GM21515 (cell line): ENCODE data around the gene NOXA1.
A peak's percentile ranks its signal among the peaks of the same experiment; 100 is the strongest.
"Not testable (repeated sequence)": the region's sequence is repeated elsewhere in the genome, so short reads cannot be mapped to it uniquely, and the experiment has no call there.

ENCODE experiments used
- ATAC-seq: cut with Tn5 transposase; IDR thresholded peaks from one replicate; pipeline ENCODE4 v1.9.1; 2021; ENCODE audit not compliant: unreplicated experiment

Gene NOXA1

DNA sequence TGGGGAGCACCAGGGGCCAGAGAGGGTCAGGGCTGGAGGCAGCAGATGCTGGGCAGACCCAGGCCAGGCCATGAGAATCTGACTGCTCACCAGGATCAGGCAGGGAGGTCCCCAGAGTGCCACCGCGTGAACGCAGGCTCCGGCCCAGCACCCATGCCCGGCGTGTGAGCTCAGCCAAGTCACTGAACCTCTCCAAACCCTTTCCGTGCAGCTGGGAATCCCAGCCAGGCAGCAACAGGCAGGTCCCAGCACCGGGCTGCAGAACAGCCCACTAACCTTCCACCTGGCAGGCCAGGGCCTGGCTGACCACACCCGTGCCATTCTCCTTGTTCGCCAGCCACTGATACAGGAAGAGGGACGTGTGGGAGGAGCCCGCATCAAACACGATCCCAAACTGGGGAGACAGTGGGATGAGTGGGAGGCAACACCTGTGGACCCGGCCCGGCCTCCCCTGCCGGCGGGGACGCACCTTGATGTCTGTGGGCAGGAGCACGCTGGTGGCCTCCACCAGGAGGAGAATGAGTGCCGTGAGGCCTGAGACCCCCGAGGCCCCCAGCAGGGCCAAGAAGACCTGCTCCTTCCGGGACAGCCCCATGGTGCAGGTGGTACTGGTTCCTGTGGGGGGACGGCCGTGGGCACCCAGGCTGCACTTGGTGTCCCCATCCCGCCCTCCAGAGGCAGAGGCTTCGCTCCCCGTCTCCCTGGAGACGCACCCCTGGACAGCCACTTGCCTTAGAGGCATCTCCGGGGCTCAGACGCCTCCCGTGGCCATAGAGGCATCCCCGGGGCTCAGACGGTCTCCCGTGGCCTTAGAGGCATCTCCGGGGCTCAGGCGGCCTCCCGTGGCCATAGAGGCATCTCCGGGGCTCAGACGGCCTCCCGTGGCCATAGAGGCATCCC is 14.7 kb downstream of the NOXA1 start:
- no peak for ATAC-seq

DNA sequence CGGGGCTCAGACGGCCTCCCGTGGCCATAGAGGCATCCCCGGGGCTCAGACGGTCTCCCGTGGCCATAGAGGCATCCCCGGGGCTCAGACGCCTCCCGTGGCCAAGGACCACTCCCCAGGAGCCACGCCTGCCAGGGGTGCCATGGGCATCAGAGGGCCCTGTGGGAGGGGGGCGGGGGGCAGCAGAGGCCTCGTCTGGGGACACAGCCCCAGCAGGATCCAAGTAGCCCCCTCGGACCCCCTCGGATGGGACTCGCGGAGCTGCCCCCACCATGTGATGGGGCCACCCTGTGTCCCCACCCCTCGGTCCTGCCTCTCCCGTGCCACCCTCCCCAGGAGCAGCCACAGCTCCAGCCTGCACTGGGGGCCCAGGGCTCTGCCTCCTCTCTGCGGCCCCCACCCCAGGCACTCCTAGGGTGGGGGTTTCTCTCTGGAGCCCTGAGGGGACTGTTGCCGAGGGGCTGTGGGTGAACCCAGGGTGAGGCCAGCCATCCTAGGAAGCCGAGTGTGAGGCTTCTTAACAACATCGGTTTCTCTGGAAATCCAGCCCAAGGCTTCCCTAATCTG is 15.5 kb downstream of the NOXA1 start:
- ATAC-seq = no peak

DNA sequence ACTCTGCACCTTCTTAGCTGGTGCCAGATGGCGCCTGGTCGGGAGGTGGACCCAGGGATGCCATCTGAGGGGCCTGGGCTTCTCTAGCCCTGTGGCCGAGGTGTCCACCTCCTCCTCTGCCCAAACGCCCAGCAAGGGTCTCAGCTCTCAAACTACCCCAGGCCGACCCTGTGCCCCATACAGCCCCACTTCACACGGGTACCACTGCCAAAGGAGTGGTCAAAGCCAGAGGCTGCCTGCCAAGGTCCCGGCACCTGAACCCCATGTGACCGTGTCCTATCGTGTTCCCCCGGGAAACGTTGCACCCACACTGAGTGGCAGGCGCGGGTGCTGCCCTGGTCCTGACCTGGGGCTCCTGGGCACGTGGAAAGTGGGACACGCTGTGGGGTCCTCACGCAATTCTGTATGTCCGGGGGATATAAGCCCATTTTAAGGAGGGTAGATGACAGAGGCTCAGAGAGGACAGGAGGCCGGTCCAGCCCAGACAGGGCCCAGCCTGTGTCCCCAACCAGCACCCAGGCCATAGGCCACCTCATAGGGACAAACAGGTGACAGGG is 16.0 kb downstream of the NOXA1 start:
- ATAC-seq = no peak

- ATAC-seq = no peak
Measured at GRCh38 chr9:137441289-137441934, 18.2 kb downstream of the NOXA1 start, which contains the start of gene ENTPD8. Gene ENTPD8, minus strand, starts transcription at chr9:137441357. Its CDS starts 3,072 bp downstream, at chr9:137438285.

- no peak for ATAC-seq
Measured at GRCh38 chr9:137441935-137442321, 18.7 kb downstream of the NOXA1 start.

GRCh38 chr9:137444106-137444790 is 21.1 kb downstream of the NOXA1 start:
- no peak for ATAC-seq

DNA sequence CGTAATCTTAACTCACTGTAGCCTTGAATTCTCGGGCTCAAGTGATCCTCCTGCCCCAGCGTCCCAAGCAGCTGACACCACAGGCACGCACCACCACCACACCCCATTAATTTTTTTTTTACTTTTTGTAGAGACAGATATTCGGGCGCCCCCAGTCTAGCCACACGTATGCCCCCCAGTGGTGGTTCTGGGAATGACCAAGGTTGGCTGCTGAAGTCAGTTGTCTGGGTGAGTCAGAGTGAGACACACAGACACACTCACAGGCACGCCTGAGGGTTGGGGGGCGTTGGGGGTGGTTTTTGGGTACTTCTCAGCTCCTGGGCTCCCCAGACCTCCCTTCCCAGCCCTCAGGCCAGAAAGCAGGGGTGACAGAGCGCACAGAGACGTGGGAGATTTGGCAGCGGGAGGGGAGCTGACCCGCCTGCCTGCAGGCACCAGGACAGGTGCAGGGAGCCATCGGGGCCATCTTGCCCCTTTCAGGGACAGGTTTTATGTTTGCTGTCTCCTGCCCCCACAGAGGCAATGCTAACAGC is 22.1 kb downstream of the NOXA1 start:
- peak; percentile 51 for ATAC-seq

DNA sequence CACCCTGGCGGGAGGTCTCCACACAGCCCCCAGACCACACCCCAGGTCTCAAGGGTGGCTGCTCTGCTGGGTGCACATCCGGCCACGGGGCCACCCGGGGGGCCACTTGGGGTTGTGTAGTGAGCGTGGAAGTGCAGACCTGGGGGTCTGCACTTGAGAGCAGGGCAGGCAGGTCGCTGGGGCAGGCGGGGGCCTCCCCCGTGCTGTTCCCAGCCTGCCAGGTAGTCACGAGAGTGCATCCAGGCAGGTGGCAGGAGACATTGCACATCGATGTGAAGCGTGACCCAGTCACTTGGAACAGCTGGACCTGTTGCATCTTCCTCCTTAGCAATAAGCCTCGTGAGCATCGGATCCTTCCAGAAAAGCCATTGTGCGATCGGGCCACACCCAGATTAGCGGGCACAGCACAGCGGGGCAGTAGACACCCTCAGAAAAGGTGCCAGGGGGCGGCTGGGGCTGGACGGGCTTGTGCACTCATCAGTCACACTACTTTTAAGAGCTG is 22.8 kb downstream of the NOXA1 start:
- no peak for ATAC-seq

DNA sequence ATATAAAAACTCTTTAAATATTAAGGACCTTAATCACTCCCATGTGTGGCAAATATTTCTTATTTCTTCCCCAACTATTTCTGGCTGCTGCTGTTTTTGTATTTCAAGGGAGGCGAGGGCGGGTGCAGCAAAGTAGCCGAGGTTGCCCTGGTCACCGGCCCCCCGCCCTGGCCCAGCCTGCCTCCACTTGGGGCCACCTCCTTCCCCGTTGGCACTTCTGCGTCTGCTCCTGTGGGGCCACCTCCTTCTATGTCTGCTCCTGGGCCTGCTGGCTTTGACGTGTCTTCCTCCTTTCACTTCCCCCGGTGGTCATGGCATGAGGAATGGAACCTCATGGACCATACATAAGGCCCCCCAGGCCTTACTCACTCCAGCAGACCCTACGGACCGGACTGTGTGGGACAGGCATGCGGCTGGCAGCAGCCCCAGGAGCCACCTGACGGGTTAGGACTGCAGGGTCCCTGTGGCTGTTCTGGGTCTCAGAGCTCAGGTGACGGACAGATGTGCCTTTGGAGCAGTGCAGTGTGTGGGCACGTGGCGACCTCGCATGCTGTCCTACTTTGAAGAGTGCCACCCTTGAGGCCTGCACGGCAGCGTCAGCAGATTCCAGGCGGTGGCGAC is 23.8 kb downstream of the NOXA1 start:
- ATAC-seq = no peak

DNA sequence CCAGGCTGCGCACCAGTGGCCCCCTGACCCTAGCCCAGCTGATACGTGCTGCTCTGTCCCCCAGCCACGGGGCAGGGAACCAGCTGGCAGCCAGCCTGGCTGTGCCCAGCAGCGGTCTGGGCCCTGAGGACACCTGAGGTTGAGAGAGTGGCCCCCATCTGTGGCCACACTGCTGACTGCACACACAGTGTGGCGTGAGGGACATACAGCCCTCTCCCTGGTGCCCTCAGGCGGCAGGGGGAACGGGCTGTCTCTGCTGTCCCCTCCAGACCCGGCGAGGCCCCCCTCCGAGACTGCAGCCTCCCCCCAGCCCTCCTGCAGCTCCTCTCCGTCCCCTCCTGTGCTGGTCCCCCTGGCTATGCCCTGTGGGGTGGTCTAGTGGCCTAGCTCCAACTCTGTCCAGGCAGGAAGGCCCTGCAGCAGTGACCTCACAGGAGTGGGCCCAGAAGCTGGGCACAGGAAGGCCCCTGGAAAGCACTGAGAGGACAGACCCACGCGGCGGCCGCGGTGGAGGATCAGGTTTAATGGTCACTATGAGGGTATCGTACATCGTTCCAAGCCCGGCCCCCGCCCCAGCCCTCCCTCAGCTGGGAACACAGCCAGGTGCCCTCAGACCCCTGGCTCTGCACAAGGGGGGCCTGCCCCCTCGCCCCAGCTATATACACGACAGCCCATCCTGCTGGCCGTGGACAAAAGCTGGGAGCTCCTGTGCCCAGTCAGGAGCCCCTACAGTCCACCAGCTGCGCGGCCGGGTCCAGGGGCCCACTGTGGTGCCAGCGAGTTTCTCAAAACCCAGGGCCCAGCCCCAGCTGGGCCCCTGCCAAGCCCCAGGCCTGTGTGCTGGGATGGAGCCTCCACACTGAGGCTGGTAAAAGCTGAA is 24.8 kb downstream of the NOXA1 start:
- ATAC-seq = no peak

DNA sequence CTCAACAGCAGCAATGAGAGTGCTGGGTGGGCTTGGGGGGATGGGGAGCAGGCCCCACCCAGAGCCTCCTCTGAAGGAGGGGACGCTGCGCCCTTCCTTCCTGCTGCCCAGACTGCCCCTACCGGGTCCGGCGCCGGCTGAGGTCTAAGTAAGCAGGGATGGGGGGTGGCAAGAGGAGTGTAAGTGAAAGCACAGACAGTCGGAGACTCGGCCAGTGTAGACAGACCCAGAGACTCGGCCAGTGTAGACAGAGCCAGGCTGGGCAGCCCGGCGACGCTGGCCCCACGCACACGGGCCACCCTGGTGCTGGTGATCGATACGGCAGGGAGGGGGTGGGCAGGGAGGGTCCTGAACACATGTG is 25.4 kb downstream of the NOXA1 start:
- no peak for ATAC-seq

DNA sequence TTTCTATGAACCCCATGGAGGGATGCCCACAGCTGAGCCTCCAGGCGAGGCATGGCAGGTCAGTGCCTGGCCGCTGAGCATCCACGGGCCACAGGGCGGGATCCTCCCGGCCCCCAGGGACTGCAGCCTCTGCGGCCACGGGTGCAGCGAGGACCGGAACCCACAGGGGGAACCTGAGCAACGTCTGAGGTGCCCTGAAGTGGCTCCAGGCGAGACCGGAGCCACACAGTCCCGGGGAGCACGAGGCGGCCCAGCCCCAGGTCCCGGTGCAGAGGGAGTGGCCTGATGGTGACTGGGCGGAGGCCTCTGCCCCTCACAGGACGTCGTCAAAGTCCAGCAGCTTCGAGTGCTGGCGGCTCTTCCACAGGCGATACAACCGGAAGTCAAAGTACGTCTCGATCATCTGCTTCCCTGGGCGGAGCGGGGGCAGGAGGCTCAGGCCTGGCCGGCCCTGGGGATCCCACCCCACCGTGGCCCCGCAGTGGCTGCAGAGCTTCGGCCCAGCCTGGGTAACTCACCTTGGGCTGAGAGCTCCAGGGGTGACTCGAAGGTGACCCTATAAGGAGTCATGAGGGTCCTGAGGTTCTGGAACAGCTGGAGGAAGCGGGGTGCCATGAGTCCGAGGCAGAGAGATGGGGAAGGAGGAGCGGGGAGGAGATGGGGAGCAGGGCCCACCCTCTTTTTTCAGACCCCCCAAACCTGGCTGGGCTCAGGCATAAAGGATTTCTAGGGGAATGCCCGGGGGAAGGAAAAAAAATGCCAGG is 26.1 kb downstream of the NOXA1 start:
- ATAC-seq = no peak

- no peak for ATAC-seq
Measured at GRCh38 chr9:137449931-137450538, 26.8 kb downstream of the NOXA1 start.

DNA sequence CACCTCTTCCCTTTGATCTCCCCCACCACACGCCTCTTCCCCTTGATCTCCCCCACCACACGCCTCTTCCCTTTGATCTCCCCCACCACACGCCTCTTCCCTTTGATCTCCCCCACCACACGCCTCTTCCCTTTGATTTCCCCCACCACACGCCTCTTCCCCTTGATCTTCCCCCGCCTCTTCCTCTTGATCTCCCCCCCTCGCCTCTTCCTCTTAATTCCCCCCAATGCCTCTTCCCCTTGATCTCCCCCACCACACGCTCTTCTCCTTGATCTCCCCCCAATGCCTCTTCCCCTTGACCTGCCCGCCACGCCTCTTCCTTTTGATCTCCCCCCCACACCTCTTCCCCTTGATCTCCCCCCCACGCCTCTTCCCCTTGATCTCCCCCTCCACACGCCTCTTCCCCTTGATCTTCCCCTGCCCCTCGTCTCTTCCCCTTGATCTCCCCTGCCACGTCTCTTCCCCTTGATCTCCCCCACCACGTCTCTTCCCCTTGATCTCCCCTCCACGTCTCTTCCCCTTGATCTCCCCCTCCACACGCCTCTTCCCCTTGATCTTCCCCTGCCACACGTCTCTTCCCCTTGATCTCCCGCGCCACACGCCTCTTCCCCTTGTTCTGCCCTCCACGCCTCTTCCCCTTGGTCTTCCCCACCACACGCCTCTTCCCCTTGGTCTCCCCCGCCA is 27.5 kb downstream of the NOXA1 start:
- not testable (repeated sequence) for ATAC-seq

DNA sequence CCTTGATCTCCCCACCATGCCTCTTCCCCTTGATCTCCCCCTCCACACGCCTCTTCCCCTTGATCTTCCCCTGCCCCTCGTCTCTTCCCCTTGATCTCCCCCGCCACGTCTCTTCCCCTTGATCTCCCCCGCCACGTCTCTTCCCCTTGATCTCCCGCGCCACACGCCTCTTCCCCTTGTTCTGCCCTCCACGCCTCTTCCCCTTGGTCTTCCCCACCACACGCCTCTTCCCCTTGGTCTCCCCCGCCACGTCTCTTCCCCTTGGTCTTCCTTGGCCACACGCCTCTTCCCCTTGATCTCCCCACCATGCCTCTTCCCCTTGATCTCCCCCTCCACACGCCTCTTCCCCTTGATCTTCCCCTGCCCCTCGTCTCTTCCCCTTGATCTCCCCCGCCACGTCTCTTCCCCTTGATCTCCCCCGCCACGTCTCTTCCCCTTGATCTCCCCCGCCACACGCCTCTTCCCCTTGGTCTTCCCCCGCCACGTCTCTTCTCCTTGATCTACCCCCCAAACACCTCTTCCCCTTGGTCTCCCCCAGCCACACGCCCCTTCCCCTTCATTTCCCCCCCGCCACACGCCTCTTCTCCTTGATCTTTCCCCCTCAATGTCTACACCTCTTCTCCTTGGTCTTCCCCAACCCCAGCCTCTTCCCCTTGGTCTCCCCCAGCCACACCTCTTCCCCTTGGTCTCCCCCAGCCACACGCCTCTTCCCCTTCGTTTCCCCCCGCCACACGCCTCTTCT is 28.2 kb downstream of the NOXA1 start:
- ATAC-seq = not testable (repeated sequence)

DNA sequence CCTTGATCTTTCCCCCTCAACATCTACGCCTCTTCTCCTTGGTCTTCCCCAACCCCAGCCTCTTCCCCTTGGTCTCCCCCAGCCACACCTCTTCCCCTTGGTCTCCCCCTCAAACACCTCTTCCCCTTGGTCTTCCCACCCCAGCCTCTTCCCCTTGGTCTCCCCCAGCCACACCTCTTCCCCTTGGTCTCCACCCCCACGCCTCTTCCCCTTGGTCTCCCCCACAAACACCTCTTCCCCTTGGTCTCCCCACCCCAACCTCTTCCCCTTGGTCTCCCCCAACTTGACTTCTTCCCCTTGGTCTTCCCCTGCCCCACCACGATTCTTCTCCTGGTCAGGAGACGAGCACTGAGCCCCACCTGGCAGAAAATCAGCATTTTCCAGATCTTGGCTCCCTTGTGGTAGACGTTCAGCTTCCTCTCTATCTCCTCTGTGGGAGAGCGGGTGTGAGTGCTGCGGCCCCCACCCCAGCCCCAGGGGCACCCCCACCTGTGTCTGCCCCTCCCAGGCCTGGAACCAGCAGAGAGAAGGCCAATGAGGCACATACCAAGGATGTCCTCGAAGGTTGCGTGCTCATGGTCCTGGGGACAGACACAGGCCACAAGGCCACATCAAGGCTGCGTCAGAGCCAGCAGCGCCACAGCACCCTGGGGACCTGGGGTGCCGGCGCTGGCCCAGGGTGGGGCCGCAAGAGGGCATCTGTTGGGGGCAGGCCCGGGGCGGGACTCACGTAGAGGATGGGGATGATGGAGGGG is 29.0 kb downstream of the NOXA1 start:
- no peak for ATAC-seq
